K562 treated with DMSO at 1 percent for 12 hours (cell line): ENCODE data around the gene IKZF1. TPM values are rescaled to one million over a fixed set of nuclear protein-coding genes. Genes with fewer than 3 reads are reported as not detected.

Source experiments
- total RNA-seq: library from RNA; unstranded; fragments of 300-600 nt; gene quantifications from 2 replicates; pipeline ENCODE4 v1.2.3, GENCODE V29; 2022; ENCODE audit not compliant: insufficient read depth

IKZF1 gene
- total RNA-seq: 7.1 and 35.9 TPM in 2 replicates

GRCh38 chr7:50304129-50304910 is at the start of gene IKZF1:
TSS of gene IKZF1 (plus strand) at chr7:50304716. CDS start at chr7:50319062, 14,346 bp downstream.

DNA sequence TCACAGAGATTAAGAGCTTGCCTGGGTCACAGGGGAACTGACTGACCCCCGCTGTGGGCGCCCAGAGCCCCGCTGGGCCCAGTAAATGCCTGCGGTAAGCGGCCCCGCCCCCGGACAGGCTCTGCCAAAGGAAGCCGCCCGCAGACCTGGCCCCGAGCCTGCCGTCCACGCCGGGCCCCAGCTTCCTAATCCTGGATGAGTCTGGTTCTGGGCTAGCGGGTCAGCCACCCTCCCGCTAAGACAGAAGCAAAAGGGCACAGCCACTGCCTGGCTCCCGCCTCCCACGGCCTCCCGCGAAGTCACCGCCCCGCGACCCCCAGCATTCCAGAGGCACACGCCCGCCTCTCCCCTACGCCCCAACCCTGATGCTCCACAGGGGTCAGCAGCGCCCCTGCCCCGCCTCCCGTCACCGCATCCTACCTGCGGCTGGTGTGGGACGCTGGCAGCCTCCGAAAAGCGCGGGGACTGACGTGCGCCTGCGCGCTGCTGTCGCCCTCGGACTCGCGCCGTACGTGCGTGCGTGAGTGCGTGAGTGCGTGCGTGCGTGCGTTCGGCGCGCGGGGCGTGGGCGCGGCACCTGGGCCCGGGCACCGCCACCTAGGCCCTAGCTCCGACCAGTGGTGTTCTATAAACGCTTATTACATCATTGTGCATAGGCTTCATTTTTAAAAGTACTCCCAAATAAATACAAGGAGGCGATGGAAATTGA is 145.5 kb downstream of the IKZF1 start, which contains the start of gene FIGNL1:
TSS of gene FIGNL1 (minus strand) at position 470 of the 709 bp plus-strand sequence. CDS start 3,063 bp downstream, outside the sequence.

Other genes starting within 250 kb of the IKZF1 start
- not detected in 2 replicates for gene ZPBP, start 211.5 kb upstream of the IKZF1 start, total RNA-seq
- gene FIGNL1, start 145.6 kb downstream of the IKZF1 start, total RNA-seq: 9.1 and 34.2 TPM in 2 replicates